Measurements from ENCODE around the gene PSMD3.
A peak's percentile ranks its signal among the peaks of the same experiment; 100 is the strongest.

Gene PSMD3

GRCh38 chr17:40025991-40026815, 45.6 kb downstream of the PSMD3 start:
- no peaks in the 10 kb centered on the region for H3K27me3 ChIP-seq (ENCODE audit: insufficient read depth, low read length)
- H3K4me1 ChIP-seq (ENCODE audit: insufficient read depth, low read length): no peaks in the 10 kb centered on the region
- no peak overlapping the region for H3K4me3 ChIP-seq (ENCODE audit: low read length)
- no peak overlapping the region for H3K27ac ChIP-seq (ENCODE audit: low read length)
- H3K36me3 ChIP-seq (ENCODE audit: insufficient read depth, low read depth, low read length): peaks cover 80% of the 10 kb centered on the region
- H3K9me3 ChIP-seq (ENCODE audit: insufficient read depth, low read depth, low read length): no peaks in the 10 kb centered on the region
- no peak overlapping the region for H3K9ac ChIP-seq (ENCODE audit: low read depth, low read length)

- no peak overlapping the region for H3K9ac ChIP-seq (ENCODE audit: low read depth, low read length)
- H3K27ac ChIP-seq (ENCODE audit: low read length): no peak overlapping the region
- H3K36me3 ChIP-seq (ENCODE audit: insufficient read depth, low read depth, low read length): peaks cover 80% of the 10 kb centered on the region
- H3K9me3 ChIP-seq (ENCODE audit: insufficient read depth, low read depth, low read length): no peaks in the 10 kb centered on the region
- H3K4me1 ChIP-seq (ENCODE audit: insufficient read depth, low read length): no peaks in the 10 kb centered on the region
- no peak overlapping the region for H3K4me3 ChIP-seq (ENCODE audit: low read length)
- H3K27me3 ChIP-seq (ENCODE audit: insufficient read depth, low read length): no peaks in the 10 kb centered on the region
These were observed 46.4 kb downstream of the PSMD3 start for GRCh38 chr17:40026816-40027613.

- H3K27ac ChIP-seq (ENCODE audit: low read length): no peak overlapping the region
- H3K27me3 ChIP-seq (ENCODE audit: insufficient read depth, low read length): no peaks in the 10 kb centered on the region
- H3K4me1 ChIP-seq (ENCODE audit: insufficient read depth, low read length): no peaks in the 10 kb centered on the region
- H3K9me3 ChIP-seq (ENCODE audit: insufficient read depth, low read depth, low read length): no peaks in the 10 kb centered on the region
- H3K36me3 ChIP-seq (ENCODE audit: insufficient read depth, low read depth, low read length): peaks cover 80% of the 10 kb centered on the region
- H3K4me3 ChIP-seq (ENCODE audit: low read length): no peak overlapping the region
- H3K9ac ChIP-seq (ENCODE audit: low read depth, low read length): no peak overlapping the region
These were observed 47.0 kb downstream of the PSMD3 start for GRCh38 chr17:40027614-40028012.

GRCh38 chr17:40028595-40028994, 48.0 kb downstream of the PSMD3 start:
- Histone ChIP-seq H3K4me3 (ENCODE audit: low read length) (no peak overlapping the region), H3K36me3 (ENCODE audit: insufficient read depth, low read depth, low read length) (peaks cover 81% of the 10 kb centered on the region), H3K27ac (ENCODE audit: low read length) (no peak overlapping the region), H3K4me1 (ENCODE audit: insufficient read depth, low read length) (no peaks in the 10 kb centered on the region), H3K9me3 (ENCODE audit: insufficient read depth, low read depth, low read length) (no peaks in the 10 kb centered on the region), H3K27me3 (ENCODE audit: insufficient read depth, low read length) (no peaks in the 10 kb centered on the region), H3K9ac (ENCODE audit: low read depth, low read length) (no peak overlapping the region)

- no peaks in the 10 kb centered on the region for H3K9me3 ChIP-seq (ENCODE audit: insufficient read depth, low read depth, low read length)
These were observed 51.1 kb downstream of the PSMD3 start for GRCh38 chr17:40031706-40032105.

GRCh38 chr17:40032322-40033320, 52.0 kb downstream of the PSMD3 start:
- Histone ChIP-seq H3K27ac (ENCODE audit: low read length) (no peak overlapping the region), H3K4me3 (ENCODE audit: low read length) (no peak overlapping the region), H3K9ac (ENCODE audit: low read depth, low read length) (no peak overlapping the region), H3K36me3 (ENCODE audit: insufficient read depth, low read depth, low read length) (peaks cover 65% of the 10 kb centered on the region), H3K9me3 (ENCODE audit: insufficient read depth, low read depth, low read length) (no peaks in the 10 kb centered on the region), H3K4me1 (ENCODE audit: insufficient read depth, low read length) (no peaks in the 10 kb centered on the region), H3K27me3 (ENCODE audit: insufficient read depth, low read length) (no peaks in the 10 kb centered on the region)

More at GRCh38 chr17:40031706-40032105, 51.1 kb downstream of the PSMD3 start:
- Histone ChIP-seq H3K27ac (ENCODE audit: low read length) (no peak overlapping the region), H3K4me3 (ENCODE audit: low read length) (no peak overlapping the region), H3K36me3 (ENCODE audit: insufficient read depth, low read depth, low read length) (peaks cover 67% of the 10 kb centered on the region), H3K9ac (ENCODE audit: low read depth, low read length) (no peak overlapping the region), H3K27me3 (ENCODE audit: insufficient read depth, low read length) (no peaks in the 10 kb centered on the region), H3K4me1 (ENCODE audit: insufficient read depth, low read length) (no peaks in the 10 kb centered on the region)

GRCh38 chr17:40033339-40033738, 52.7 kb downstream of the PSMD3 start:
- Histone ChIP-seq H3K4me1 (ENCODE audit: insufficient read depth, low read length) (no peaks in the 10 kb centered on the region), H3K27ac (ENCODE audit: low read length) (no peak overlapping the region), H3K36me3 (ENCODE audit: insufficient read depth, low read depth, low read length) (peaks cover 60% of the 10 kb centered on the region)

GRCh38 chr17:40034426-40035161, 54.0 kb downstream of the PSMD3 start:
- no peaks in the 10 kb centered on the region for H3K27me3 ChIP-seq (ENCODE audit: insufficient read depth, low read length)
- H3K9ac ChIP-seq (ENCODE audit: low read depth, low read length): no peak overlapping the region
- no peaks in the 10 kb centered on the region for H3K9me3 ChIP-seq (ENCODE audit: insufficient read depth, low read depth, low read length)
- peaks cover 47% of the 10 kb centered on the region for H3K36me3 ChIP-seq (ENCODE audit: insufficient read depth, low read depth, low read length)
- no peak overlapping the region for H3K4me3 ChIP-seq (ENCODE audit: low read length)
- peaks cover 6% of the 10 kb centered on the region; the same call in 1 of the 2 replicates for H3K4me1 ChIP-seq (ENCODE audit: insufficient read depth, low read length)
- no peak overlapping the region for H3K27ac ChIP-seq (ENCODE audit: low read length)

More at GRCh38 chr17:40033339-40033738, 52.7 kb downstream of the PSMD3 start:
- no peaks in the 10 kb centered on the region for H3K9me3 ChIP-seq (ENCODE audit: insufficient read depth, low read depth, low read length)
- H3K9ac ChIP-seq (ENCODE audit: low read depth, low read length): no peak overlapping the region
- no peak overlapping the region for H3K4me3 ChIP-seq (ENCODE audit: low read length)
- no peaks in the 10 kb centered on the region for H3K27me3 ChIP-seq (ENCODE audit: insufficient read depth, low read length)

GRCh38 chr17:40035162-40035559, 54.6 kb downstream of the PSMD3 start:
- peaks cover 42% of the 10 kb centered on the region for H3K36me3 ChIP-seq (ENCODE audit: insufficient read depth, low read depth, low read length)
- no peak overlapping the region for H3K4me3 ChIP-seq (ENCODE audit: low read length)
- H3K27me3 ChIP-seq (ENCODE audit: insufficient read depth, low read length): no peaks in the 10 kb centered on the region
- H3K9ac ChIP-seq (ENCODE audit: low read depth, low read length): no peak overlapping the region
- no peaks in the 10 kb centered on the region for H3K9me3 ChIP-seq (ENCODE audit: insufficient read depth, low read depth, low read length)
- H3K27ac ChIP-seq (ENCODE audit: low read length): no peak overlapping the region
- H3K4me1 ChIP-seq (ENCODE audit: insufficient read depth, low read length): peaks cover 6% of the 10 kb centered on the region; the same call in 1 of the 2 replicates

- Histone ChIP-seq H3K27me3 (ENCODE audit: insufficient read depth, low read length) (no peaks in the 10 kb centered on the region), H3K9ac (ENCODE audit: low read depth, low read length) (peak overlapping the region; percentile 13; the same call in 1 of the 2 replicates), H3K36me3 (ENCODE audit: insufficient read depth, low read depth, low read length) (peaks cover 21% of the 10 kb centered on the region), H3K4me3 (ENCODE audit: low read length) (no peak overlapping the region), H3K9me3 (ENCODE audit: insufficient read depth, low read depth, low read length) (no peaks in the 10 kb centered on the region), H3K4me1 (ENCODE audit: insufficient read depth, low read length) (peaks cover 6% of the 10 kb centered on the region; the same call in 1 of the 2 replicates), H3K27ac (ENCODE audit: low read length) (no peak overlapping the region)
These were observed 58.4 kb downstream of the PSMD3 start for GRCh38 chr17:40038882-40039513.
